Stimulated activated CD4-positive, alpha-beta T cell treated with anti-CD3 and anti-CD28 coated beads, Interleukin-4, amount 100 ng/mL, for 4 hours (primary cell): Measurements from ENCODE around the gene SLC12A9.
A peak's percentile ranks its signal among the peaks of the same experiment; 100 is the strongest.
"Not testable (repeated sequence)": the region's sequence is repeated elsewhere in the genome, so short reads cannot be mapped to it uniquely, and the experiment has no call there.

Experiments used
- DNase-seq, 2 experiments: peaks; one replicate each; pipeline ENCODE4 v3.0.0-alpha.2; 2020

Gene SLC12A9

GRCh38 chr7:100826514-100827329 is 25.8 kb upstream of the SLC12A9 start:
- no peak for DNase-seq

- DNase-seq, result no peak
These were observed 24.9 kb upstream of the SLC12A9 start, which contains the start of gene EPHB4 for GRCh38 chr7:100827330-100828226. Gene EPHB4 (minus strand): TSS chr7:100827523. CDS start chr7:100827030, 493 bp downstream.

- DNase-seq, result no peak
These were observed 23.3 kb upstream of the SLC12A9 start for GRCh38 chr7:100829150-100829716.

GRCh38 chr7:100830396-100830795 is 22.1 kb upstream of the SLC12A9 start:
- DNase-seq, result no peak

- no peak for DNase-seq
These were observed 20.3 kb upstream of the SLC12A9 start for GRCh38 chr7:100832281-100832633.

GRCh38 chr7:100835903-100836811 is 16.4 kb upstream of the SLC12A9 start:
- no peak for DNase-seq

- DNase-seq, result no peak
These were observed 15.8 kb upstream of the SLC12A9 start for GRCh38 chr7:100836812-100837098.

GRCh38 chr7:100837099-100837836 is 15.2 kb upstream of the SLC12A9 start:
- peak; percentile 77 to 80 for DNase-seq

GRCh38 chr7:100839361-100839760 is 13.2 kb upstream of the SLC12A9 start:
- no peak for DNase-seq

- DNase-seq, result no peak
These were observed 11.9 kb upstream of the SLC12A9 start for GRCh38 chr7:100840470-100841100.

GRCh38 chr7:100847360-100847759 is 5.2 kb upstream of the SLC12A9 start:
- DNase-seq, result no peak

- no peak for DNase-seq
These were observed 1.8 kb downstream of the SLC12A9 start for GRCh38 chr7:100854146-100854895.

GRCh38 chr7:100854899-100855298 is 2.4 kb downstream of the SLC12A9 start:
- not testable (repeated sequence) for DNase-seq

- DNase-seq, result no peak
These were observed 3.0 kb downstream of the SLC12A9 start for GRCh38 chr7:100855515-100855914.

- no peak for DNase-seq
These were observed 4.4 kb downstream of the SLC12A9 start for GRCh38 chr7:100856871-100857282.

- no peak for DNase-seq
These were observed 7.3 kb downstream of the SLC12A9 start for GRCh38 chr7:100859856-100860255.

- DNase-seq, result no peak
These were observed 8.4 kb downstream of the SLC12A9 start for GRCh38 chr7:100860702-100861615.

- DNase-seq, result no peak
These were observed 9.1 kb downstream of the SLC12A9 start for GRCh38 chr7:100861616-100861985.

- no peak for DNase-seq
These were observed 11.0 kb downstream of the SLC12A9 start for GRCh38 chr7:100863406-100863950.
